GM10266 (cell line): ENCODE measurements around the gene RBBP8NL.
"Not testable (repeated sequence)": the region's sequence is repeated elsewhere in the genome, so short reads cannot be mapped to it uniquely, and the experiment has no call there.

Experiments
- DNase-seq: peaks from one replicate; pipeline ENCODE4 v3.0.0; 2012; ENCODE audit errors: extremely low spot score
- TF ChIP-seq, protein P1 (sequence below): IDR thresholded peaks from 2 replicates; pipeline ENCODE4 v1.5.1; 2012; ENCODE audit warnings: mild to moderate bottlenecking, low read depth; ENCODE audit not compliant: control insufficient read depth, insufficient read depth; ENCODE audit errors: missing control alignments

The RBBP8NL gene

GRCh38 chr20:62429455-62430310 lies 2.3 kb upstream of the RBBP8NL start:
- no peak for DNase-seq
- TF ChIP-seq, protein P1, sequence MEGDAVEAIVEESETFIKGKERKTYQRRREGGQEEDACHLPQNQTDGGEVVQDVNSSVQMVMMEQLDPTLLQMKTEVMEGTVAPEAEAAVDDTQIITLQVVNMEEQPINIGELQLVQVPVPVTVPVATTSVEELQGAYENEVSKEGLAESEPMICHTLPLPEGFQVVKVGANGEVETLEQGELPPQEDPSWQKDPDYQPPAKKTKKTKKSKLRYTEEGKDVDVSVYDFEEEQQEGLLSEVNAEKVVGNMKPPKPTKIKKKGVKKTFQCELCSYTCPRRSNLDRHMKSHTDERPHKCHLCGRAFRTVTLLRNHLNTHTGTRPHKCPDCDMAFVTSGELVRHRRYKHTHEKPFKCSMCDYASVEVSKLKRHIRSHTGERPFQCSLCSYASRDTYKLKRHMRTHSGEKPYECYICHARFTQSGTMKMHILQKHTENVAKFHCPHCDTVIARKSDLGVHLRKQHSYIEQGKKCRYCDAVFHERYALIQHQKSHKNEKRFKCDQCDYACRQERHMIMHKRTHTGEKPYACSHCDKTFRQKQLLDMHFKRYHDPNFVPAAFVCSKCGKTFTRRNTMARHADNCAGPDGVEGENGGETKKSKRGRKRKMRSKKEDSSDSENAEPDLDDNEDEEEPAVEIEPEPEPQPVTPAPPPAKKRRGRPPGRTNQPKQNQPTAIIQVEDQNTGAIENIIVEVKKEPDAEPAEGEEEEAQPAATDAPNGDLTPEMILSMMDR, result no peak

DNA sequence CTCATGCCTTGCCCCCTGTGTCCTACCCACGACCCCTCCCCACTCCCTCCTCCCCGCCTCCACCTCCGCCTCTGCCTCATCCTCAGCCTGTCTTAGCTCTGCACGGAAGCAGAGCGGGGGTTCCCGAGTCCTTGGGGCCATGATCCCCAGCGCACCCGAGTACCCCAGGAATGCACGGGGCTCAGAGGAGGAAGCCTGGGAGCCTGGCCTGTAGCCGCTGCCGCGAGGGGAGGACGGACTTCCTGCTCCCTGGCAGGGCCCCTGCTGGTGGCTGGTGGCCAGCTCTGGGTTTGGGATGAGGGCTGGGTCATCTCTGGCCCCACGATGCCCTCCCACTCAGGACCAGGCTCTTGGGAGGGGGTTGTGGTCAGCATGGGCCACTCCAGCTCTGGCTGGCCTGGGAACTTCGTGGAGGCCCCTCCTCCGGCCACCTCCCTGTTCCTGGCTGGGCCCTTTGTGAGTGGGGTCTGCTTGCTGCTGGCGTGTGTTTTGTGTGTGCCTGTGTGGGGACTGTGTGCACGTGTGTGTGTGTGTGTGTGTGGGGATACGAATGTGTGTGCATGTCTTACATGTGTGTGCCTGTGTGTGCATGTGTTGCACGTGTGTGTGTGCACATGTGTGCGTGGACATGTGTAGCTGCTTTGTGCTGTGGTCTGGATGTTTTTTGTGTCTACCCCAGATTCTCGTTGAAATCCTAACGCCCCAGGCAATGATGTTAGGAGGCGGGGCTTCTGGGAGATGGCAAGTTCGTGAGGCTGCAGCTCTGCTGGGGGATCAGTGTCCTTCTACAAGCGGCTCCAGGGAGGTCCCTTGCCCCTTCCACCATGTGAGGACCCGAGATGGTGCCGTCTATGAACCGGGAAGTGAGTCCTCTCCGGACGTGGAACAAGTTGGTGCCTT lies 1.3 kb upstream of the RBBP8NL start:
- TF ChIP-seq, protein P1, result no peak
- no peak for DNase-seq

- TF ChIP-seq, protein P1, result no peak
- DNase-seq, result no peak
These were observed 648 bp upstream of the RBBP8NL start for GRCh38 chr20:62428002-62428372.

GRCh38 chr20:62426699-62427131 lies 624 bp downstream of the RBBP8NL start:
- TF ChIP-seq, protein P1, result no peak
- no peak for DNase-seq

- DNase-seq, result not testable (repeated sequence)
These were observed 1.3 kb downstream of the RBBP8NL start for GRCh38 chr20:62426059-62426348.

- TF ChIP-seq, protein P1, result no peak
- DNase-seq, result no peak
These were observed 1.9 kb downstream of the RBBP8NL start for GRCh38 chr20:62425281-62426058.
